HepG2 (cell line): ENCODE data around the gene LSMEM2. TPM values are rescaled to one million over a fixed set of nuclear protein-coding genes. Genes with fewer than 3 reads are reported as not detected.

ENCODE experiments used
- CCDC6 ChIP-seq: sonication (generic); formaldehyde crosslinking; IDR thresholded peaks from 2 replicates; pipeline ENCODE4 v1.8.1; 2022; ENCODE audit warnings: mild to moderate bottlenecking, missing genetic modification reagents, moderate library complexity
- CHD4 ChIP-seq: fragments of 200-600 bp; sonication (generic); IDR thresholded peaks from 2 replicates; pipeline ENCODE4 v1.7.0; 2017; ENCODE audit warnings: mild to moderate bottlenecking, low read length, borderline replicate concordance
- ESRRA ChIP-seq: sonication (generic); formaldehyde crosslinking; IDR thresholded peaks from 2 replicates; pipeline ENCODE4 v1.5.1; 2020; ENCODE audit warnings: mild to moderate bottlenecking, low read depth, missing genetic modification reagents
- GFI1 ChIP-seq: sonication (generic); formaldehyde crosslinking; IDR thresholded peaks from 2 replicates; pipeline ENCODE4 v1.5.0; 2020; ENCODE audit warnings: missing genetic modification reagents, mild to moderate bottlenecking, borderline replicate concordance
- MBNL3 ChIP-seq: fragments of 250-450 bp; sonication (Bioruptor Pico); conservative IDR thresholded peaks from 2 replicates; pipeline ENCODE4 v1.8.0; 2022; ENCODE audit warnings: mild to moderate bottlenecking, inconsistent platforms
- MED1 ChIP-seq: sonication (generic); formaldehyde crosslinking; IDR thresholded peaks from 2 replicates; pipeline ENCODE4 v1.4.0; 2020; ENCODE audit warnings: missing genetic modification reagents
- MTF2 ChIP-seq: sonication (generic); formaldehyde crosslinking; IDR thresholded peaks from 2 replicates; pipeline ENCODE4 v1.5.0; 2020; ENCODE audit warnings: missing genetic modification reagents, borderline replicate concordance
- MYC ChIP-seq: sonication (generic); formaldehyde crosslinking; IDR thresholded peaks from 2 replicates; pipeline ENCODE4 v1.9.0; 2021; ENCODE audit warnings: missing genetic modification reagents, borderline replicate concordance
- SIN3A ChIP-seq: IDR thresholded peaks from 2 replicates; pipeline ENCODE4 v1.6.1; 2011; ENCODE audit warnings: low read depth, mild to moderate bottlenecking, control low read depth, low read length, borderline replicate concordance
- TCF7L2 ChIP-seq: IDR thresholded peaks from 2 replicates; pipeline ENCODE4 v1.6.1; 2011; ENCODE audit warnings: mild to moderate bottlenecking, low read depth, low read length, moderate library complexity
- ZBTB38 ChIP-seq: sonication (generic); formaldehyde crosslinking; IDR thresholded peaks from 2 replicates; pipeline ENCODE4 v1.5.1; 2020; ENCODE audit warnings: mild to moderate bottlenecking, missing genetic modification reagents
- ZFP36 ChIP-seq: fragments of 150-350 bp; IDR thresholded peaks from 2 replicates; pipeline ENCODE4 v1.6.1; 2018; ENCODE audit warnings: borderline replicate concordance, low read length, low read depth; ENCODE audit not compliant: partially characterized antibody
- ZKSCAN1 ChIP-seq: fragments of 150-350 bp; IDR thresholded peaks from 2 replicates; pipeline ENCODE4 v1.6.1; 2014; ENCODE audit warnings: low read length
- ZNF17 ChIP-seq: sonication (generic); formaldehyde crosslinking; IDR thresholded peaks from 2 replicates; pipeline ENCODE4 v1.5.0; 2020; ENCODE audit warnings: mild to moderate bottlenecking, missing genetic modification reagents
- ZNF547 ChIP-seq: sonication (generic); formaldehyde crosslinking; IDR thresholded peaks from 2 replicates; pipeline ENCODE4 v1.5.1; 2020; ENCODE audit warnings: mild to moderate bottlenecking, missing genetic modification reagents
- ZNF749 ChIP-seq: sonication (generic); formaldehyde crosslinking; IDR thresholded peaks from 2 replicates; pipeline ENCODE4 v1.8.0; 2022; ENCODE audit warnings: mild to moderate bottlenecking, missing genetic modification reagents, moderate library complexity, borderline replicate concordance
- ZNF768 ChIP-seq: sonication (generic); formaldehyde crosslinking; IDR thresholded peaks from 2 replicates; pipeline ENCODE4 v1.4.0; 2020; ENCODE audit warnings: missing genetic modification reagents
- ZSCAN9 ChIP-seq: IDR thresholded peaks from 2 replicates; pipeline ENCODE4 v1.6.1; 2016; ENCODE audit warnings: borderline replicate concordance
- polyA plus RNA-seq, 8 experiments: library from polyadenylated mRNA; depleted of rRNA in 3 of 8; stranded (reverse) in 7 of 8; unstranded in 1 of 8; fragments of >200 nt; fragmentation: Illumina TruSeq in 4 of 8; extraction: Trizol in 4 of 8; gene quantifications; 2 replicates each; pipeline versions ENCODE4 v1.2.1 to v1.2.3, GENCODE V29; 2011 to 2016; ENCODE audit warnings: low read depth in 4 of 8, missing spikeins in 1 of 8, mixed read lengths in 1 of 8; ENCODE audit not compliant: insufficient read depth in 1 of 8
- total RNA-seq, 5 experiments: library from RNA; depleted of rRNA; stranded (reverse); fragments of >200 nt; fragmentation: Illumina TruSeq; extraction: Trizol; gene quantifications; 2 replicates each; pipeline ENCODE4 v1.2.3, GENCODE V29; 2016; ENCODE audit warnings: low read depth in 1 of 5
- TF ChIP-seq, protein P1 (sequence below): sonication (generic); formaldehyde crosslinking; IDR thresholded peaks from 2 replicates; pipeline ENCODE4 v1.5.0; 2020; ENCODE audit warnings: mild to moderate bottlenecking, missing genetic modification reagents
- TF ChIP-seq, protein P2 (sequence below): sonication (generic); formaldehyde crosslinking; conservative IDR thresholded peaks from 2 replicates; pipeline ENCODE4 v1.8.0; 2022; ENCODE audit warnings: mild to moderate bottlenecking, moderate library complexity, missing genetic modification reagents
- TF ChIP-seq, protein P3 (sequence below): sonication (generic); formaldehyde crosslinking; IDR thresholded peaks from 2 replicates; pipeline ENCODE4 v1.5.1; 2020; ENCODE audit warnings: mild to moderate bottlenecking, missing genetic modification reagents
- TF ChIP-seq, protein P4 (sequence below): sonication (generic); formaldehyde crosslinking; IDR thresholded peaks from 2 replicates; pipeline ENCODE4 v1.5.0; 2020; ENCODE audit warnings: missing genetic modification reagents

The LSMEM2 gene
- total and polyA plus RNA-seq, 2 of the 13 experiments (the other 11 are each of a cell fraction or from before 2014, with no cell fraction given), result 0.07 to 0.41 TPM

DNA sequence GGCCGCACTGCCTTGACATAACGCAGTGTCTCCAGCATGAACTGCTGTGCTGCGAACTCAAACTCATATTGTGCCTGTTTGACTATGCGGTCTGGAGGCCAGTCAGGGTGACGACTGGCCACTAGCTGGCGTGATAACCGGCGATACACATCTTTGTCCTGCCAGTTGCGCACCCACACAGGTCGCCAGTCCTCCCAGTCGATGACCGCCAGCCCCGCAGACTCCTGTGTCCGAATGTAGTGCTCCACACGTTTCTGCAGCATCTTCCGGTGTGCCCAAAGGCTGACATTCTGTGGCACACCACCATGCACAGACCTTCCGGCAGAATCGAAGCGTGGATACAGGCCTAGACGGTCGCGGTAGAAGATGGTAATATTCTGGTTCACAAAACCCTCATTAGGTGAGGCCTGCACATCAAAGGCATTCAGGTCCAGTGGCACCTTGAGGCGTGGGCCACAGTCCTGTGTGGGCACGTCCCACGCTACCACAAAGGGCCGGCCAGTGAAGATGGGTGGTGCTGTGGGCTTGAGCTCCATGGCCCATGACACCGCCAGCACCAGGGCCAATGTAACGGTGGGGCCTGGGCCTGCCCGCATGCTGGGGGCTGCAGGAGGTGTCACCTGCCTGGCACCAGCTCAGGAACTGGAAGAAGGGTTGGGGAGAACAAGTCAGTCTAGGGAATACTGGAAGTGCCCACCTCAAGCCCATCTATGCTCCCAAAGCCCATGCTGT, 41.2 kb downstream of the LSMEM2 start (continued):
- no peak for TF ChIP-seq ESRRA
- TF ChIP-seq, protein P1, sequence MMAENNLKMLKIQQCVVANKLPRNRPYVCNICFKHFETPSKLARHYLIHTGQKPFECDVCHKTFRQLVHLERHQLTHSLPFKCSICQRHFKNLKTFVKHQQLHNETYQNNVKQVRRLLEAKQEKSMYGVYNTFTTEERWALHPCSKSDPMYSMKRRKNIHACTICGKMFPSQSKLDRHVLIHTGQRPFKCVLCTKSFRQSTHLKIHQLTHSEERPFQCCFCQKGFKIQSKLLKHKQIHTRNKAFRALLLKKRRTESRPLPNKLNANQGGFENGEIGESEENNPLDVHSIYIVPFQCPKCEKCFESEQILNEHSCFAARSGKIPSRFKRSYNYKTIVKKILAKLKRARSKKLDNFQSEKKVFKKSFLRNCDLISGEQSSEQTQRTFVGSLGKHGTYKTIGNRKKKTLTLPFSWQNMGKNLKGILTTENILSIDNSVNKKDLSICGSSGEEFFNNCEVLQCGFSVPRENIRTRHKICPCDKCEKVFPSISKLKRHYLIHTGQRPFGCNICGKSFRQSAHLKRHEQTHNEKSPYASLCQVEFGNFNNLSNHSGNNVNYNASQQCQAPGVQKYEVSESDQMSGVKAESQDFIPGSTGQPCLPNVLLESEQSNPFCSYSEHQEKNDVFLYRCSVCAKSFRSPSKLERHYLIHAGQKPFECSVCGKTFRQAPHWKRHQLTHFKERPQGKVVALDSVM (CRISPR knock-in tag), result no peak
- TF ChIP-seq, protein P2, sequence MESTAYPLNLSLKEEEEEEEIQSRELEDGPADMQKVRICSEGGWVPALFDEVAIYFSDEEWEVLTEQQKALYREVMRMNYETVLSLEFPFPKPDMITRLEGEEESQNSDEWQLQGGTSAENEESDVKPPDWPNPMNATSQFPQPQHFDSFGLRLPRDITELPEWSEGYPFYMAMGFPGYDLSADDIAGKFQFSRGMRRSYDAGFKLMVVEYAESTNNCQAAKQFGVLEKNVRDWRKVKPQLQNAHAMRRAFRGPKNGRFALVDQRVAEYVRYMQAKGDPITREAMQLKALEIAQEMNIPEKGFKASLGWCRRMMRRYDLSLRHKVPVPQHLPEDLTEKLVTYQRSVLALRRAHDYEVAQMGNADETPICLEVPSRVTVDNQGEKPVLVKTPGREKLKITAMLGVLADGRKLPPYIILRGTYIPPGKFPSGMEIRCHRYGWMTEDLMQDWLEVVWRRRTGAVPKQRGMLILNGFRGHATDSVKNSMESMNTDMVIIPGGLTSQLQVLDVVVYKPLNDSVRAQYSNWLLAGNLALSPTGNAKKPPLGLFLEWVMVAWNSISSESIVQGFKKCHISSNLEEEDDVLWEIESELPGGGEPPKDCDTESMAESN (CRISPR knock-in tag), result 0 out of 2 replicates have a peak, but pooled peaks have one; percentile 3
- no peak for TF ChIP-seq CHD4
- 0 out of 2 replicates have a peak, but pooled peaks have one; percentile 25 for TF ChIP-seq ZNF768 (CRISPR knock-in tag)
- TF ChIP-seq GFI1, result no peak
- TF ChIP-seq ZFP36, result no peak
- TF ChIP-seq CCDC6 (CRISPR knock-in tag), result no peak
- TF ChIP-seq MED1 (CRISPR knock-in tag), result no peak
- 0 out of 2 replicates have a peak, but pooled peaks have one; percentile 11 for TF ChIP-seq SIN3A
- no peak for TF ChIP-seq ZNF749
- TF ChIP-seq, protein P3, sequence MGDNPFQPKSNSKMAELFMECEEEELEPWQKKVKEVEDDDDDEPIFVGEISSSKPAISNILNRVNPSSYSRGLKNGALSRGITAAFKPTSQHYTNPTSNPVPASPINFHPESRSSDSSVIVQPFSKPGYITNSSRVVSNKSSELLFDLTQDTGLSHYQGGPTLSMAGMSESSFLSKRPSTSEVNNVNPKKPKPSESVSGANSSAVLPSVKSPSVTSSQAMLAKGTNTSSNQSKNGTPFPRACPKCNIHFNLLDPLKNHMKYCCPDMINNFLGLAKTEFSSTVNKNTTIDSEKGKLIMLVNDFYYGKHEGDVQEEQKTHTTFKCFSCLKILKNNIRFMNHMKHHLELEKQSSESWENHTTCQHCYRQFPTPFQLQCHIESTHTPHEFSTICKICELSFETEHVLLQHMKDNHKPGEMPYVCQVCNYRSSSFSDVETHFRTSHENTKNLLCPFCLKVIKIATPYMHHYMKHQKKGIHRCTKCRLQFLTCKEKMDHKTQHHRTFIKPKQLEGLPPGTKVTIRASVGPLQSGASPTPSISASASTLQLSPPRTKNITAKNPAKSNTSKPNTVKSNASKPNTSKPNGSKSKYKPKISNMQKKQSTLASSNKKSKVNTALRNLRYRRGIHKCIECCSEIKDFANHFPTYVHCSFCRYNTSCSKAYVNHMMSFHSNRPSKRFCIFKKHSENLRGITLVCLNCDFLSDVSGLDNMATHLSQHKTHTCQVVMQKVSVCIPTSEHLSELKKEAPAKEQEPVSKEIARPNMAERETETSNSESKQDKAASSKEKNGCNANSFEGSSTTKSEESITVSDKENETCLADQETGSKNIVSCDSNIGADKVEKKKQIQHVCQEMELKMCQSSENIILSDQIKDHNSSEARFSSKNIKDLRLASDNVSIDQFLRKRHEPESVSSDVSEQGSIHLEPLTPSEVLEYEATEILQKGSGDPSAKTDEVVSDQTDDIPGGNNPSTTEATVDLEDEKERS, result no peak
- TF ChIP-seq, protein P4, sequence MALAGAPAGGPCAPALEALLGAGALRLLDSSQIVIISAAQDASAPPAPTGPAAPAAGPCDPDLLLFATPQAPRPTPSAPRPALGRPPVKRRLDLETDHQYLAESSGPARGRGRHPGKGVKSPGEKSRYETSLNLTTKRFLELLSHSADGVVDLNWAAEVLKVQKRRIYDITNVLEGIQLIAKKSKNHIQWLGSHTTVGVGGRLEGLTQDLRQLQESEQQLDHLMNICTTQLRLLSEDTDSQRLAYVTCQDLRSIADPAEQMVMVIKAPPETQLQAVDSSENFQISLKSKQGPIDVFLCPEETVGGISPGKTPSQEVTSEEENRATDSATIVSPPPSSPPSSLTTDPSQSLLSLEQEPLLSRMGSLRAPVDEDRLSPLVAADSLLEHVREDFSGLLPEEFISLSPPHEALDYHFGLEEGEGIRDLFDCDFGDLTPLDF, result no peak
- TF ChIP-seq MBNL3 (CRISPR knock-in tag), result no peak
- TF ChIP-seq ZKSCAN1, result no peak
- TF ChIP-seq ZNF547, result no peak
- no peak for TF ChIP-seq MTF2 (CRISPR knock-in tag)
- no peak for TF ChIP-seq ZNF17 (CRISPR knock-in tag)
- TF ChIP-seq TCF7L2, result no peak
- TF ChIP-seq ZSCAN9, result no peak
- peak; percentile 19; the same call in 1 of the 2 replicates for TF ChIP-seq MYC (CRISPR knock-in tag)
- TF ChIP-seq ZBTB38, result peak; percentile 97
